ENCODE data around the gene PRPF8. TPM values are rescaled to one million over a fixed set of nuclear protein-coding genes. Genes with fewer than 3 reads are reported as not detected.

The PRPF8 gene
- total and polyA plus RNA-seq, 2 experiments from 2014 or later, result 178 to 246 TPM

DNA sequence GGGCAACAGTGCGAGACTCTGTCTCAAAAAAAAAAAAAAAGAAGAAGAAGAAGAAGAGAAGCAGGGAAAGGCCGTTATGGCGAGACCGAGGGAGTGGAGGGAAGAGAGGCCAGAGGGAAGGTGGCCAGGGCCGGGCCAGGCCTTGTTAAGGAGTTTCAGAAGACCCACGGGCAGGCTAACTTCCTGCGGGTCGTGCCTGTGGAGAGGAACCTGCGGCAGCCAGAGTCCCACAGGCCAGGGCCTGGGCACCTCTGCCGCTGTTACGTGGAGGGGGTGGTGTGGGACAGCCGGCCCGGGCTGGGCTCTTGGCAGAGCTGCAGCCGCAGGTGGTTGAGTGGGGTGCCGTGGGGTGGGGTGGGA lies 45.3 kb upstream of the PRPF8 start:
- Histone ChIP-seq H3K36me3 (ENCODE audit: insufficient read depth) (no peaks in the 10 kb centered on the region), H3K9me2 (ENCODE audit: insufficient read depth) (no peaks in the 10 kb centered on the region), H3K4me3 (no peak overlapping the region), H4K20me1 (replicated peaks; ENCODE audit: insufficient read depth) (no peaks in the 10 kb centered on the region), H3K4me2 (no peak overlapping the region), H3K27ac (ENCODE audit: low read depth) (no peak overlapping the region), H3K4me1 (ENCODE audit: insufficient read depth) (no peaks in the 10 kb centered on the region), H3K79me2 (replicated peaks; ENCODE audit: insufficient read depth) (no peaks in the 10 kb centered on the region), H3K27me3 (ENCODE audit: insufficient read depth) (no peaks in the 10 kb centered on the region), H3F3A (replicated peaks; ENCODE audit: low read depth) (no peaks in the 10 kb centered on the region), H2AFZ (no peak overlapping the region)
- ATAC-seq, result no peak
- no peak overlapping the region; the same call in 2 of the 3 replicates for H3K4me3 Mint-ChIP-seq
- DNase-seq (ENCODE audit: low spot score), result no peak
- H3K27me3 Mint-ChIP-seq (ENCODE audit: insufficient read depth, low read depth, poor library complexity), result peaks cover 19% of the 10 kb centered on the region
- no peak overlapping the region for H3K27ac Mint-ChIP-seq
- TF ChIP-seq, protein P1, sequence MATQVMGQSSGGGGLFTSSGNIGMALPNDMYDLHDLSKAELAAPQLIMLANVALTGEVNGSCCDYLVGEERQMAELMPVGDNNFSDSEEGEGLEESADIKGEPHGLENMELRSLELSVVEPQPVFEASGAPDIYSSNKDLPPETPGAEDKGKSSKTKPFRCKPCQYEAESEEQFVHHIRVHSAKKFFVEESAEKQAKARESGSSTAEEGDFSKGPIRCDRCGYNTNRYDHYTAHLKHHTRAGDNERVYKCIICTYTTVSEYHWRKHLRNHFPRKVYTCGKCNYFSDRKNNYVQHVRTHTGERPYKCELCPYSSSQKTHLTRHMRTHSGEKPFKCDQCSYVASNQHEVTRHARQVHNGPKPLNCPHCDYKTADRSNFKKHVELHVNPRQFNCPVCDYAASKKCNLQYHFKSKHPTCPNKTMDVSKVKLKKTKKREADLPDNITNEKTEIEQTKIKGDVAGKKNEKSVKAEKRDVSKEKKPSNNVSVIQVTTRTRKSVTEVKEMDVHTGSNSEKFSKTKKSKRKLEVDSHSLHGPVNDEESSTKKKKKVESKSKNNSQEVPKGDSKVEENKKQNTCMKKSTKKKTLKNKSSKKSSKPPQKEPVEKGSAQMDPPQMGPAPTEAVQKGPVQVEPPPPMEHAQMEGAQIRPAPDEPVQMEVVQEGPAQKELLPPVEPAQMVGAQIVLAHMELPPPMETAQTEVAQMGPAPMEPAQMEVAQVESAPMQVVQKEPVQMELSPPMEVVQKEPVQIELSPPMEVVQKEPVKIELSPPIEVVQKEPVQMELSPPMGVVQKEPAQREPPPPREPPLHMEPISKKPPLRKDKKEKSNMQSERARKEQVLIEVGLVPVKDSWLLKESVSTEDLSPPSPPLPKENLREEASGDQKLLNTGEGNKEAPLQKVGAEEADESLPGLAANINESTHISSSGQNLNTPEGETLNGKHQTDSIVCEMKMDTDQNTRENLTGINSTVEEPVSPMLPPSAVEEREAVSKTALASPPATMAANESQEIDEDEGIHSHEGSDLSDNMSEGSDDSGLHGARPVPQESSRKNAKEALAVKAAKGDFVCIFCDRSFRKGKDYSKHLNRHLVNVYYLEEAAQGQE (IDR thresholded peaks at IDR 0.05; ENCODE audit: unreplicated experiment), result no peak
- TF ChIP-seq JUNB (IDR thresholded peaks at IDR 0.05; ENCODE audit: unreplicated experiment) (no peak), EZH2phosphoT487 (IDR thresholded peaks at IDR 0.05; ENCODE audit: unreplicated experiment) (no peak)
- H3K36me3 Mint-ChIP-seq (ENCODE audit: low read depth), result peaks cover 8% of the 10 kb centered on the region
- no peaks in the 10 kb centered on the region for H3K9me3 Mint-ChIP-seq
- no peaks in the 10 kb centered on the region; the same call in 2 of the 3 replicates for H3K4me1 Mint-ChIP-seq

DNA sequence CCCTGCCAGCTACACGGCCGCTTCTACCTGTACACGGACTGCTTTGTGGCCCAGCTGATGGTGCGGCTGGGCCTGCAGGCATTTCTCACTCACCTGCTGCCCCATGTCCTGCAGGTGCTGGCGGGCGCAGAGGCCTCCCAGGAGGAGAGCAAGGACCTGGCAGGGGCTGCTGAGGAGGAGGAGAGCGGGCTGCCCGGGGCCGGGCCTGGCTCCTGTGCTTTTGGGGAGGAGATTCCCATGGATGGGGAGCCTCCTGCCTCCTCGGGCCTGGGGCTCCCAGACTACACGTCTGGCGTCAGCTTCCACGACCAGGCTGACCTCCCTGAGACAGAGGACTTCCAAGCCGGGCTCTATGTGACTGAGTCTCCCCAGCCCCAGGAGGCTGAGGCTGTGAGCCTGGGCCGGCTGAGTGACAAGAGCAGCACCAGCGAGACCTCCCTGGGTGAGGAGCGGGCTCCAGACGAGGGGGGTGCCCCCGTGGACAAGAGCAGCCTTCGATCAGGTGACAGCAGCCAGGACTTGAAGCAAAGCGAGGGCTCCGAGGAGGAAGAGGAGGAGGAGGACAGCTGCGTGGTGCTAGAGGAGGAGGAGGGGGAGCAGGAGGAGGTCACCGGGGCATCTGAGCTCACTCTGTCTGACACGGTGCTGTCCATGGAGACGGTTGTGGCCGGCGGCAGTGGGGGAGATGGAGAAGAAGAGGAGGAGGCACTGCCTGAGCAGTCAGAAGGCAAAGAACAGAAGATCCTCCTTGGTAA lies 43.4 kb upstream of the PRPF8 start:
- H2AFZ ChIP-seq, result no peak overlapping the region
- H3K79me2 ChIP-seq (replicated peaks; ENCODE audit: insufficient read depth), result no peaks in the 10 kb centered on the region
- Mint-ChIP-seq H3K27me3 (ENCODE audit: insufficient read depth, low read depth, poor library complexity) (peaks cover 18% of the 10 kb centered on the region), H3K36me3 (ENCODE audit: low read depth) (peaks cover 4% of the 10 kb centered on the region; the same call in 2 of the 3 replicates), H3K4me3 (no peak overlapping the region), H3K9me3 (no peaks in the 10 kb centered on the region), H3K4me1 (no peaks in the 10 kb centered on the region; the same call in 2 of the 3 replicates), H3K27ac (no peak overlapping the region)
- no peaks in the 10 kb centered on the region for H3K4me1 ChIP-seq (ENCODE audit: insufficient read depth)
- DNase-seq (ENCODE audit: low spot score), result no peak
- H3K36me3 ChIP-seq (ENCODE audit: insufficient read depth), result no peaks in the 10 kb centered on the region
- H4K20me1 ChIP-seq (replicated peaks; ENCODE audit: insufficient read depth), result no peaks in the 10 kb centered on the region
- 0 out of 2 replicates have a peak, but pooled peaks cover 5% of the 10 kb centered on the region for H3F3A ChIP-seq (replicated peaks; ENCODE audit: low read depth)
- no peak overlapping the region for H3K4me2 ChIP-seq
- no peak for ATAC-seq
- H3K4me3 ChIP-seq, result no peak overlapping the region
- H3K9me2 ChIP-seq (ENCODE audit: insufficient read depth), result no peaks in the 10 kb centered on the region
- H3K27me3 ChIP-seq (ENCODE audit: insufficient read depth), result peaks cover 4% of the 10 kb centered on the region; the same call in 1 of the 2 replicates
- H3K27ac ChIP-seq (ENCODE audit: low read depth), result no peak overlapping the region
- TF ChIP-seq, protein P2, sequence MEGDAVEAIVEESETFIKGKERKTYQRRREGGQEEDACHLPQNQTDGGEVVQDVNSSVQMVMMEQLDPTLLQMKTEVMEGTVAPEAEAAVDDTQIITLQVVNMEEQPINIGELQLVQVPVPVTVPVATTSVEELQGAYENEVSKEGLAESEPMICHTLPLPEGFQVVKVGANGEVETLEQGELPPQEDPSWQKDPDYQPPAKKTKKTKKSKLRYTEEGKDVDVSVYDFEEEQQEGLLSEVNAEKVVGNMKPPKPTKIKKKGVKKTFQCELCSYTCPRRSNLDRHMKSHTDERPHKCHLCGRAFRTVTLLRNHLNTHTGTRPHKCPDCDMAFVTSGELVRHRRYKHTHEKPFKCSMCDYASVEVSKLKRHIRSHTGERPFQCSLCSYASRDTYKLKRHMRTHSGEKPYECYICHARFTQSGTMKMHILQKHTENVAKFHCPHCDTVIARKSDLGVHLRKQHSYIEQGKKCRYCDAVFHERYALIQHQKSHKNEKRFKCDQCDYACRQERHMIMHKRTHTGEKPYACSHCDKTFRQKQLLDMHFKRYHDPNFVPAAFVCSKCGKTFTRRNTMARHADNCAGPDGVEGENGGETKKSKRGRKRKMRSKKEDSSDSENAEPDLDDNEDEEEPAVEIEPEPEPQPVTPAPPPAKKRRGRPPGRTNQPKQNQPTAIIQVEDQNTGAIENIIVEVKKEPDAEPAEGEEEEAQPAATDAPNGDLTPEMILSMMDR (conservative IDR thresholded peaks at IDR 0.05; ENCODE audit: low read depth in 2 of 2), result no peak
- TF ChIP-seq EZH2 (IDR thresholded peaks at IDR 0.05; ENCODE audit: low read depth, unreplicated experiment) (no peak), ZNF114 (CRISPR knock-in tag; IDR thresholded peaks at IDR 0.05) (no peak), EZH2phosphoT487 (IDR thresholded peaks at IDR 0.05; ENCODE audit: unreplicated experiment) (no peak), NANOG (IDR thresholded peaks at IDR 0.05; ENCODE audit: borderline replicate concordance) (no peak)
- TF ChIP-seq, protein P3, sequence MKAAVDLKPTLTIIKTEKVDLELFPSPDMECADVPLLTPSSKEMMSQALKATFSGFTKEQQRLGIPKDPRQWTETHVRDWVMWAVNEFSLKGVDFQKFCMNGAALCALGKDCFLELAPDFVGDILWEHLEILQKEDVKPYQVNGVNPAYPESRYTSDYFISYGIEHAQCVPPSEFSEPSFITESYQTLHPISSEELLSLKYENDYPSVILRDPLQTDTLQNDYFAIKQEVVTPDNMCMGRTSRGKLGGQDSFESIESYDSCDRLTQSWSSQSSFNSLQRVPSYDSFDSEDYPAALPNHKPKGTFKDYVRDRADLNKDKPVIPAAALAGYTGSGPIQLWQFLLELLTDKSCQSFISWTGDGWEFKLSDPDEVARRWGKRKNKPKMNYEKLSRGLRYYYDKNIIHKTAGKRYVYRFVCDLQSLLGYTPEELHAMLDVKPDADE (IDR thresholded peaks at IDR 0.05), result no peak
